ENCODE data around the gene PTH1R.

PTH1R gene

DNA sequence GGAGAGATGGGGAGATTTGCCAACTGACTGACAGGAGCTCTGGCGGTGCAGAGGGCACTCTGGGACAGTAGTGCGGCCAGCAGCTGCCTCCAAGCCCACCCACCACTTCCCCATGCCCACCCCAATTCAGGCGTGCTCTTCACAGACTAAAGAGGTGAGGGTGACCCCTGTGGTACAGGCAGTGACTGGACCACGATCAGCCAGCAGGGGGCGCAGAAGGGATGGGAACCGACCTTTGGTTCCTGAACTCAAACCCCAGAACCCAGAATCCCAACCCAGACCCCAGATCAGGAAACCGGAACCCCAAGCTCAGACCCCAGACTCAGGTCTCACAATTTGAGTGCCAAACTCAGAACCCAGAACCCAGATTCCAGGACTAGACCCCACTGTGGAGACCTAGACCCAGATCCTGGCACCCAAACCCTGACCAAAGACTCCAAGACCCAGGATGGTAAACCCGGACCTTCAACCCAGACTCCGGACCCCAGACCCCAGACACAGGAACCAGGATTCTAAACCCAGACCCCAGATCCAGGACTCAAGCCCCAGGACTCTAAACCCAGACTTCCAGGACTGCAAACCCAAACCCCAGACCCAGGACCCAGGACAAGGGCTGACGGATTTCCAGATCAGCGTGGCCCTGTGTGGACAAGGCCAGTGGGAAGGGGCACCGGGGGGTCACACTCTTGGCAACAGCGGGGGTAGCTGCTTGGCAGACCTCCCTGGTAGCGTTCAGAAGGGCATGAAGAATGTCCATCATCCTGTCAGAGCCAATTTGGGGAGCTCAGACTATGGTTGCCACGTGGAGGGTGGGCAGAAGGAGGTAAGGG is 10.6 kb upstream of the PTH1R start:
- TF ChIP-seq PAX5 (IDR thresholded peaks at IDR 0.05; ENCODE audit: insufficient read depth, low read length, severe bottlenecking): no peak
- no peak for TF ChIP-seq POLR2A (IDR thresholded peaks at IDR 0.05; ENCODE audit: low read depth, low read length)
- TF ChIP-seq POLR2AphosphoS5 (IDR thresholded peaks at IDR 0.05; ENCODE audit: low read depth, low read length): no peak
- no peak for TF ChIP-seq TAF1 (IDR thresholded peaks at IDR 0.05; ENCODE audit: low read depth, low read length)
- TF ChIP-seq POU2F2 (IDR thresholded peaks at IDR 0.05; ENCODE audit: low read depth, low read length): no peak
- no peak for TF ChIP-seq SPI1 (IDR thresholded peaks at IDR 0.05; ENCODE audit: low read depth, low read length)
- FAIRE-seq (peak; percentile 93), DNase-seq (ENCODE audit: insufficient read length, low spot score) (peak; percentile 78)

DNA sequence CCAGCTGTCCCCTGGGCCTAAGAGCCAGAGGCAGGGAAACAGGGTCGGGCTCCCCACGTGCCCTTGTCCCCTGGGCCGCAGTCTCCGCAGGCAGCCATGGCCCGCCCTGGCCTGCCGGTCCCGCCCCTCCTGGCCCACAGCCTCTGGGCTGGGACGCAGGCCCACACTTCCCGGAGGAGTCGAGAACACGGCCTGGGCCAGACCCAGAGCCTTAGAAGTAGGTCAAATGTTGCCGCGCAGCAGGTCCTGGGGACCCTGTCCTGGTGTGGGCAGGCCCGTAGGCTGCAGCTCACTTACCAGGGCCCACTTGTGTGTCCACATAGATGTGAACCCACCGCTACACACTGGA is 10.0 kb upstream of the PTH1R start:
- FAIRE-seq (no peak), DNase-seq (ENCODE audit: insufficient read length, low spot score) (no peak)
- no peak for TF ChIP-seq POU2F2 (IDR thresholded peaks at IDR 0.05; ENCODE audit: low read depth, low read length)
- TF ChIP-seq TAF1 (IDR thresholded peaks at IDR 0.05; ENCODE audit: low read depth, low read length): no peak
- no peak for TF ChIP-seq POLR2A (IDR thresholded peaks at IDR 0.05; ENCODE audit: low read depth, low read length)
- no peak for TF ChIP-seq PAX5 (IDR thresholded peaks at IDR 0.05; ENCODE audit: insufficient read depth, low read length, severe bottlenecking)
- no peak for TF ChIP-seq POLR2AphosphoS5 (IDR thresholded peaks at IDR 0.05; ENCODE audit: low read depth, low read length)
- TF ChIP-seq SPI1 (IDR thresholded peaks at IDR 0.05; ENCODE audit: low read depth, low read length): no peak

DNA sequence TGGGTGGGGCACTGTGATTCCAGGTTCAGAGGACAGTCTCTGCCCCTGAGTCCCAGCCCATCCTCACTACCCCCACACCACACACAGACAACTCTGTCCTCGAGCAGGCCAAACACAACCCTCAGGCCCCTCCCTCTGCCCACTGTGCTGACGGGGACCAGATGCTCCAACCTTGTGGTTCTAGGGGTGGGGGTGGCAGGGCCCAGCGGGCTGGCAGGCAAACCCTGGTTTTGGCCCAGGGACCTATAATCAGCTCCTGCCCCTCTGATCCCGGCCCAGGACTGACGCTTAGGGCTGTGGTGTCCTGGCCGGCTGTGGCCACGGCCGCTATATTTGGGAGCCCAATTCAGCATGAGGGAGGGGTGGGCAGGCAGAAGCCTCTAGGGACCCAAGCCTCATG is 9.2 kb upstream of the PTH1R start:
- no peak for DNase-seq (ENCODE audit: insufficient read length, low spot score)

DNA sequence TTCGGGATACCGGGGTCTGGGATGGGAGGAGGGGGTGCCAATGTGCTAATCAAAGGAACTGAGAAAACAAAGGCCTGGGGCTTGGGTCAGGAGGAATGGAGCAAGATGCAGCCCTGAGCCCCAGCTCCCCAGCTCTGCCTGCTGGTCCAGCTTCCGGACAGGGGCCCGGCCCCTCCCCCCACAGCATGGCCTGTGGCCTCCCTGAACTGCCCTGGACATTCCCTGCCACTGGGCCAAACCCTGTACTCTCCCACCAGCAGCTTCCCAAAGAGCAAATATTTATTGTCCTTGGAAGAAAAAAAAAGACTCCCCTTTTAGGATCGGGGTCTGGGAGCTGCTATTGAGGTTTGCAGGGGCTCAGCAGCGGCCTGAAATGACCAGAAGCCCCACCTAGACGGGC is 8.6 kb upstream of the PTH1R start:
- no peak for FAIRE-seq
- no peak for TF ChIP-seq POLR2AphosphoS5 (IDR thresholded peaks at IDR 0.05; ENCODE audit: low read depth, low read length)
- no peak for TF ChIP-seq TAF1 (IDR thresholded peaks at IDR 0.05; ENCODE audit: low read depth, low read length)
- no peak for TF ChIP-seq POU2F2 (IDR thresholded peaks at IDR 0.05; ENCODE audit: low read depth, low read length)
- no peak for TF ChIP-seq SPI1 (IDR thresholded peaks at IDR 0.05; ENCODE audit: low read depth, low read length)
- no peak for TF ChIP-seq POLR2A (IDR thresholded peaks at IDR 0.05; ENCODE audit: low read depth, low read length)
- no peak for TF ChIP-seq PAX5 (IDR thresholded peaks at IDR 0.05; ENCODE audit: insufficient read depth, low read length, severe bottlenecking)

More for the DNA sequence above, 9.2 kb upstream of the PTH1R start:
- TF ChIP-seq PAX5 (IDR thresholded peaks at IDR 0.05; ENCODE audit: insufficient read depth, low read length, severe bottlenecking) (no peak), TAF1 (IDR thresholded peaks at IDR 0.05; ENCODE audit: low read depth, low read length) (no peak), POLR2A (IDR thresholded peaks at IDR 0.05; ENCODE audit: low read depth, low read length) (no peak), POLR2AphosphoS5 (IDR thresholded peaks at IDR 0.05; ENCODE audit: low read depth, low read length) (no peak), SPI1 (IDR thresholded peaks at IDR 0.05; ENCODE audit: low read depth, low read length) (no peak), POU2F2 (IDR thresholded peaks at IDR 0.05; ENCODE audit: low read depth, low read length) (no peak)
- FAIRE-seq: no peak

DNA sequence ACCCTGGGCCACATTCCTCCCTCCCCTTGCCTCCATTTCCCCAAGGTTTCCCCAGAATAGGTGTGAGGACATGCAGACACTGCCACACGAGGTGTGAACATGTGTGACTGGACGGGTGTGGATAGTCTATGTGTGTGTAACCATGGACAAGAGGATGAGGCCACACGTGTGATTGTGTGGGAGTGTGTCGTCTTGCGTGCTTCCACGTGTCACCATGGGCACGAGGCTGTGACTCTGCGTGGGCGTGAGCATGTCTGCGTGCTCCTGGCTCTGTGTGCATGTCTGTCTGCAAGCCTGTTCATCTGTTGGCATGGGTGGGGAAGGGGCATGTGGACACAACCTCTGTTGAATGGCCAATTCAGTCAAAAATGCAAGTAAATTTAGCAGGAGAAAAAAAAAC is 8.1 kb upstream of the PTH1R start:
- no peak for TF ChIP-seq PAX5 (IDR thresholded peaks at IDR 0.05; ENCODE audit: insufficient read depth, low read length, severe bottlenecking)
- no peak for TF ChIP-seq SPI1 (IDR thresholded peaks at IDR 0.05; ENCODE audit: low read depth, low read length)
- TF ChIP-seq TAF1 (IDR thresholded peaks at IDR 0.05; ENCODE audit: low read depth, low read length): no peak
- TF ChIP-seq POLR2A (IDR thresholded peaks at IDR 0.05; ENCODE audit: low read depth, low read length): no peak
- TF ChIP-seq POLR2AphosphoS5 (IDR thresholded peaks at IDR 0.05; ENCODE audit: low read depth, low read length): no peak
- no peak for TF ChIP-seq POU2F2 (IDR thresholded peaks at IDR 0.05; ENCODE audit: low read depth, low read length)
- no peak for FAIRE-seq

More for the DNA sequence above, 8.6 kb upstream of the PTH1R start:
- no peak for DNase-seq (ENCODE audit: insufficient read length, low spot score)

DNA sequence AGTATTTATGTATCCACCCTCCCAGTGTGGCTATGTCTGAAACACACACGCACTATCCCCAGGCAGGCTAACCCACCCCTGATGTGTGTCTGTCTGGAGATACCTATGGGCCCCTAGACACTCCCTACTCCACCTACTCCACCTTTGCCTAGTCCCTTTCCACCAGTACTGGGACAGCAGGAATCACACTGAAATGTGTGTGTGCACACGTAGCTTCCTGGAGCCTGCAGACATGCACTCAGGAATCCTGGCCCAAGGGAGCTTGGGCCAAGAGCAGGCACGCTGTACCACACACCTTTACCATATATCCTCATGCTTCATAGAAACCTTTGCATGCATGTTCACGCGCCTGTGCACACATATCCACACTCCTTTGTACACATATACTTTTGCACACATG is 6.9 kb upstream of the PTH1R start:
- FAIRE-seq: no peak
- DNase-seq (ENCODE audit: insufficient read length, low spot score): no peak
- TF ChIP-seq PAX5 (IDR thresholded peaks at IDR 0.05; ENCODE audit: insufficient read depth, low read length, severe bottlenecking) (no peak), SPI1 (IDR thresholded peaks at IDR 0.05; ENCODE audit: low read depth, low read length) (no peak), POLR2AphosphoS5 (IDR thresholded peaks at IDR 0.05; ENCODE audit: low read depth, low read length) (no peak), TAF1 (IDR thresholded peaks at IDR 0.05; ENCODE audit: low read depth, low read length) (no peak), POU2F2 (IDR thresholded peaks at IDR 0.05; ENCODE audit: low read depth, low read length) (no peak), POLR2A (IDR thresholded peaks at IDR 0.05; ENCODE audit: low read depth, low read length) (no peak)

More for the DNA sequence above, 8.1 kb upstream of the PTH1R start:
- DNase-seq (ENCODE audit: insufficient read length, low spot score): no peak

DNA sequence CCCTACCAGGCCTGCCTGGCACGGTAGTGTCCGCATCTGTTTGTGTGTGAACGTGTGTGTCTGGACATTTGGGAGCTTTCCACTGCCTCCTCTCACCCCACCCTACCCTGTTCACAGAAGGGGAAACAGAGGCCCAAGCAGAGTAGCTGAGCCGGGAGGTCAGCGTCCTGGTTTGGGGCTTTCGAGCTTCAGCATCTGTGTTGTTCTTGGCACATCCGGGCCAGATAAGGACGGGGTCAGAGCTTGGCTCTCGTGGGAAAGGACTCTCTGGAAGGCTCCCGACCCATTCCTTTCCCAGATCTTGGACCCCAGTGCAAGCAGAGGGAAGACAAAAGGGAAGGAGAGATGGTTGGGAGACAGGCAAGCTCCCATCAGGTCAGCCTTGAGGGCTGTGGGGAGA is 6.3 kb upstream of the PTH1R start:
- DNase-seq (ENCODE audit: insufficient read length, low spot score): no peak
- FAIRE-seq: no peak
- no peak for TF ChIP-seq PAX5 (IDR thresholded peaks at IDR 0.05; ENCODE audit: insufficient read depth, low read length, severe bottlenecking)
- no peak for TF ChIP-seq POLR2AphosphoS5 (IDR thresholded peaks at IDR 0.05; ENCODE audit: low read depth, low read length)
- TF ChIP-seq POLR2A (IDR thresholded peaks at IDR 0.05; ENCODE audit: low read depth, low read length): no peak
- no peak for TF ChIP-seq SPI1 (IDR thresholded peaks at IDR 0.05; ENCODE audit: low read depth, low read length)
- no peak for TF ChIP-seq TAF1 (IDR thresholded peaks at IDR 0.05; ENCODE audit: low read depth, low read length)
- no peak for TF ChIP-seq POU2F2 (IDR thresholded peaks at IDR 0.05; ENCODE audit: low read depth, low read length)

DNA sequence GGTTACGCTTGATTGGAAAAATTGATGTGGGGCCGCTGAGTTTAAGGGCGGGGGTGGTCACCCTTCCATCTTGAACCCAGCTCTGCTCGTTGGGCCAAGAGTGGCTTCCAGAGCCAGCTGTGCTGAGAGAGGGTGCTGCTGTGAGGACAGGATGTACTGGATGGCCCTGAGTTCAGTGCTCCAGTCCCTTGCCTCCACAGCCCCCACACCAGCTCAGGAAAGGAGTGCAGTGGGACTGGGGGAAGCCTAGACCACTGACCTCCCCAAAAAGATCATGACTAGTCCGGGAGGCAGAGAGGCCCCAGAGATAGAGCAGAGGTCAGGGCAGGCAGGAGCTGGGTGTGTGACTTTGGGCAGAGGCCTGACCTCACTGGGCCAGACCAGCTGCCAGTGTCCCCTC is 4.0 kb upstream of the PTH1R start:
- TF ChIP-seq POLR2A (IDR thresholded peaks at IDR 0.05; ENCODE audit: low read depth, low read length): no peak
- DNase-seq (ENCODE audit: insufficient read length, low spot score) (no peak), FAIRE-seq (no peak)

DNA sequence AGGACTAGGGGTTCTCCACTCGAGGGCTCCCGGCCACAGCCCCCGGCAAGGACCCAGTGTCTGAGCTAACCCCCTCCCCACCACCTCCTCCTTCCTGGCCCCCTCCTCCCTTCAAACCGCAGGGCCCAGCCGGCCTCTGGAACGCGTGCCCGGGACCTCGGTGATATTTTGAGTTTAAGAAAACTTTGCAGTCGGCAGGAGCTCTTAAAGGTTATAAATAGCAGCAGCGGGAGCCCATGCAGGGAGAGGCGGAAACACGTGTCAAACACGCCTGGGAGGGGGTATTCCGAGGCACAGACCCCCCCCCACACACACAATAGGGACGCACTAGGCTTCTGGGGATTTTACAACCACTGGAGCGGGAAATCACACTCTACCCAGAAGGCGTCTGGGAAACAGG is 3.1 kb upstream of the PTH1R start:
- DNase-seq (ENCODE audit: insufficient read length, low spot score) (no peak), FAIRE-seq (no peak)
- TF ChIP-seq TAF1 (IDR thresholded peaks at IDR 0.05; ENCODE audit: low read depth, low read length): no peak
- no peak for TF ChIP-seq POLR2A (IDR thresholded peaks at IDR 0.05; ENCODE audit: low read depth, low read length)
- TF ChIP-seq PAX5 (IDR thresholded peaks at IDR 0.05; ENCODE audit: insufficient read depth, low read length, severe bottlenecking): no peak
- TF ChIP-seq SPI1 (IDR thresholded peaks at IDR 0.05; ENCODE audit: low read depth, low read length): no peak
- no peak for TF ChIP-seq POU2F2 (IDR thresholded peaks at IDR 0.05; ENCODE audit: low read depth, low read length)
- no peak for TF ChIP-seq POLR2AphosphoS5 (IDR thresholded peaks at IDR 0.05; ENCODE audit: low read depth, low read length)

DNA sequence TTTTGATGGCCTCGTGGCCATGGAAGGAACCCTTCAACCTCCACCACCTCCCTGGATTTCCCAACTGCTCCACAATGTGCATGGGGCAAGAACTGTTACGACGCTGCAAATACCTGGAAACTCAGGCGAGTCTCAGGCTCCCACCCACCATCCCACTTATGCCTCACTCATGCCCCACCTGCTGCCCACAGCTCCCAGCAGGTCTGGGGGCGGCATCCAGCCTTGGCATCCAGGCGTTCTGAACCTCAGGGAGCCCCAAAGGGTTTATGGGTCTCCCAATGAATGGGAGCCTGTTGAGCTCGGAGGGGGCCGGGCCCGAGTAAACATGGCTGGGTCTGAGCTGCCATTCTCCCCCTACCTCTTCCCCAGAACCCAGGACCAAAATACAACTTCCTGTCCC is 2.0 kb upstream of the PTH1R start:
- no peak for FAIRE-seq
- DNase-seq (ENCODE audit: insufficient read length, low spot score): no peak
- TF ChIP-seq PAX5 (IDR thresholded peaks at IDR 0.05; ENCODE audit: insufficient read depth, low read length, severe bottlenecking) (no peak), POLR2AphosphoS5 (IDR thresholded peaks at IDR 0.05; ENCODE audit: low read depth, low read length) (no peak)
